ENCODE data around the gene ZCCHC2. TPM values are rescaled to one million over a fixed set of nuclear protein-coding genes. Genes with fewer than 3 reads are reported as not detected.

ZCCHC2 gene
- polyA plus RNA-seq, 2 donors = 3.0 to 3.5 TPM

DNA sequence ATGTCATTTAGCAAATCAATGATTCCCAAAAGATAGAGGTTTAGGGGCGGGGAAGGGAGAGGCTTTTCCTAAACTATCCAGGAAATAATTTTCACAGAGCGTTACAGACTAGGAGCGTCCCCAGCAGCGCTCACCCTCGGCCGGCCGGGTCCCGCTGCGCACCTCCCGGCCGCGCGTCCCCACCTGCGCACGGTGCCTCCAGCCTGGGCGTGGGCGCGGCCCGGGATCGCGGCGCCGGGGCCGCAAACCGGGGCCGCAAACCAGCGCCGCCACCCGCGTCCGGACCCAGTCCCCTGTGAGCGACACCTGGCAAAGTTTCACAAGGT is 684 bp upstream of the ZCCHC2 start:
- Histone ChIP-seq H3K27me3 (ENCODE audit: control insufficient read depth in 1 of 2, insufficient read depth in 2 of 2, low read length in 2 of 2) (no peaks in the 10 kb centered on the region), H3K4me1 (ENCODE audit: control insufficient read depth in 2 of 2, insufficient read depth in 2 of 2, low read length in 1 of 2) (peaks cover 0 to 2% of the 10 kb centered on the region in 2 donors)
- WGBS, 2 donors = 0% methylated on average over 32 of the region's 32 CpGs

DNA sequence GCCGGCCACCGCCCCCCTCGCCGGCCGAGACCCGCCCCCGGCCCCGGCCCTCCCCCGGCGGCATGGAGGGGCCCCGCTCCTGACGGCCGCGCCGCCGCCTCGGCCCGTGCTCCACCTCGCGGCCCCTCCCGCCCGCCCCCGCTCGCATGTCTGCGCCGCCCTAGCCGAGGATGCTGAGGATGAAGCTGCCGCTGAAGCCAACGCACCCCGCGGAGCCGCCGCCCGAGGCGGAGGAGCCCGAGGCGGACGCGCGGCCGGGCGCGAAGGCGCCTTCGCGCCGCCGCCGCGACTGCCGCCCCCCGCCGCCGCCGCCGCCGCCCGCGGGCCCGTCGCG is 397 bp downstream of the ZCCHC2 start:
- Histone ChIP-seq H3K36me3 (ENCODE audit: control insufficient read depth in 2 of 2, insufficient read depth in 2 of 2, low read length in 1 of 2) (no peaks in the 10 kb centered on the region), H3K4me3 (ENCODE audit: low read depth in 1 of 2, low read length in 2 of 2) (peak overlapping the region; percentile 75 to 92), H3K27ac (ENCODE audit: low read depth in 2 of 2, low read length in 1 of 2) (peak overlapping the region; percentile 99 to 100), H3K9me3 (ENCODE audit: control insufficient read depth in 2 of 2, insufficient read depth in 1 of 2, low read depth in 1 of 2, low read length in 1 of 2) (no peaks in the 10 kb centered on the region), H3K27me3 (ENCODE audit: control insufficient read depth in 1 of 2, insufficient read depth in 2 of 2, low read length in 2 of 2) (no peaks in the 10 kb centered on the region), H3K4me1 (ENCODE audit: control insufficient read depth in 2 of 2, insufficient read depth in 2 of 2, low read length in 1 of 2) (peaks cover 0 to 2% of the 10 kb centered on the region in 2 donors)
- 0 to 2% methylated on average over 25 to 62 of the region's 62 CpGs for WGBS, 2 donors

More for the DNA sequence above, 684 bp upstream of the ZCCHC2 start:
- H3K4me3 ChIP-seq (ENCODE audit: low read depth in 1 of 2, low read length in 2 of 2) = peak overlapping the region; percentile 75 to 92
- no peaks in the 10 kb centered on the region for H3K9me3 ChIP-seq (ENCODE audit: control insufficient read depth in 2 of 2, insufficient read depth in 1 of 2, low read depth in 1 of 2, low read length in 1 of 2)
- no peaks in the 10 kb centered on the region for H3K36me3 ChIP-seq (ENCODE audit: control insufficient read depth in 2 of 2, insufficient read depth in 2 of 2, low read length in 1 of 2)
- peak overlapping the region; percentile 99 to 100 for H3K27ac ChIP-seq (ENCODE audit: low read depth in 2 of 2, low read length in 1 of 2)

DNA sequence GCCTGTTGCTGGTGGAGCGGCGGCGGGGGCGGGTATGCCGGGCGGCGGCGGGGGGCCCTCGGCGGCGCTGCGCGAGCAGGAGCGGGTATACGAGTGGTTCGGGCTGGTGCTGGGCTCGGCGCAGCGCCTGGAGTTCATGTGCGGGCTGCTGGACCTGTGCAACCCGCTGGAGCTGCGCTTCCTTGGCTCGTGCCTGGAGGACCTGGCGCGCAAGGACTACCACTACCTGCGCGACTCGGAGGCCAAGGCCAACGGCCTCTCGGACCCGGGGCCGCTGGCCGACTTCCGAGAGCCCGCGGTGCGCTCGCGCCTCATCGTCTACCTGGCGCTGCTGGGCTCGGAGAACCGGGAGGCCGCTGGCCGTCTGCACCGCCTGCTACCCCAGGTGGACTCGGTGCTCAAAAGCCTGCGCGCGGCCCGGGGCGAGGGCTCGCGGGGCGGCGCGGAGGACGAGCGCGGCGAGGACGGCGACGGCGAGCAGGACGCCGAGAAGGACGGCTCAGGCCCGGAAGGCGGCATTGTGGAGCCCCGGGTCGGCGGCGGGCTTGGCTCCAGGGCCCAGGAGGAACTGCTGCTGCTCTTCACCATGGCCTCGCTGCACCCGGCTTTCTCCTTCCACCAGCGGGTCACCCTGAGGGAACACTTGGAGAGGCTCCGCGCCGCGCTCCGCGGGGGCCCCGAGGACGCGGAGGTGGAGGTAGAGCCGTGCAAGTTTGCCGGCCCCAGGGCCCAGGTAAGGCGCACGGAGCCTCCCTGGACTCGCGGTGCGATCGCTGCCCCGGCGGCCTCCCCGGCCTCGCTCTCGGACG is 1.0 kb downstream of the ZCCHC2 start:
- H3K4me1 ChIP-seq (ENCODE audit: control insufficient read depth in 2 of 2, insufficient read depth in 2 of 2, low read length in 1 of 2) = peaks cover 0 to 2% of the 10 kb centered on the region in 2 donors
- H3K27me3 ChIP-seq (ENCODE audit: control insufficient read depth in 1 of 2, insufficient read depth in 2 of 2, low read length in 2 of 2) = no peaks in the 10 kb centered on the region
- peak overlapping the region; percentile 75 to 95 for H3K4me3 ChIP-seq (ENCODE audit: low read depth in 1 of 2, low read length in 2 of 2)
- no peaks in the 10 kb centered on the region for H3K36me3 ChIP-seq (ENCODE audit: control insufficient read depth in 2 of 2, insufficient read depth in 2 of 2, low read length in 1 of 2)
- H3K9me3 ChIP-seq (ENCODE audit: control insufficient read depth in 2 of 2, insufficient read depth in 1 of 2, low read depth in 1 of 2, low read length in 1 of 2) = no peaks in the 10 kb centered on the region
- peak overlapping the region; percentile 99 to 100 for H3K27ac ChIP-seq (ENCODE audit: low read depth in 2 of 2, low read length in 1 of 2)
- WGBS, 2 donors = 0% methylated on average over 77 to 100 of the region's 100 CpGs

DNA sequence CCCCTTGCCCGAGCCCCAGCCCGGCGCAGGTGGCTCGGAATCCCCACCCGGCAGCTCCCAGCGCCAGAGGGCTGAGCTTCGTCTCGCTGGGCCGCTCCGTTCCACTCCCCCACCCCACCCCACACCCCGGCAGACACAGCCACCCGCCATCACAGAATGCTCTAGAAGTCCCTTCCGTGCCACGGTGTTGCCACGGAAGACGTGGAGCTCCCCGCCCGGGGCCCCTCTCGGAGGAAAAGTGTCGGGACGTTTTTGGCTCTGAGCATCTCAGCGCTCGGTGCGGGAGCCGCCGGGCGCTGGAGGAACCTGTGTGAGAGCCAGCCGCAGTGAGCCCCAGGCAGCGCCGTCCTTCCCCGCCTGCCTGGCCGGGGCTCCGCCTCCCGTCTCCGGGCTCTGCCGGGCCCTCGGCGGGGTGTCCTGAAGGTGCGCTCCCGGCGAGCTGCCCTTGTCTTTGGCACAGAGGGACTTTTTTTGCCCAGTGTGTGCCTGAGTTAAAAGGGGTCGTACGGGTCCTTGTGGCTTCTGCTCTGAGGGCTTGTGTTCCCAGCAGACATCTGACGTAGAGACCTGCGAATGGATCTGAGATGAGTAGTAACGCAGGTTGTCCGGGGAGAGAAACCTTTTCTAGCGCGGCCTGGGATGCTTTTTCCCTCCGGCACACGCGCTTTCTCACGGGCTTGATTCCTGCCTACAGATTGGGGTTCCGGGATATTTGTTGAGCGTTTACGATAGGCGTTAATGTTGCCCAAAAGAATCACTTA is 1.8 kb downstream of the ZCCHC2 start:
- H3K4me3 ChIP-seq (ENCODE audit: low read depth in 1 of 2, low read length in 2 of 2) = peak overlapping the region; percentile 75 to 95
- 2 to 4% methylated on average over 57 of the region's 57 CpGs for WGBS, 2 donors
- H3K27me3 ChIP-seq (ENCODE audit: control insufficient read depth in 1 of 2, insufficient read depth in 2 of 2, low read length in 2 of 2) = no peaks in the 10 kb centered on the region
- H3K4me1 ChIP-seq (ENCODE audit: control insufficient read depth in 2 of 2, insufficient read depth in 2 of 2, low read length in 1 of 2) = peaks cover 0 to 2% of the 10 kb centered on the region in 2 donors
- no peaks in the 10 kb centered on the region for H3K36me3 ChIP-seq (ENCODE audit: control insufficient read depth in 2 of 2, insufficient read depth in 2 of 2, low read length in 1 of 2)
- peak overlapping the region; percentile 99 to 100 for H3K27ac ChIP-seq (ENCODE audit: low read depth in 2 of 2, low read length in 1 of 2)
- H3K9me3 ChIP-seq (ENCODE audit: control insufficient read depth in 2 of 2, insufficient read depth in 1 of 2, low read depth in 1 of 2, low read length in 1 of 2) = no peaks in the 10 kb centered on the region

DNA sequence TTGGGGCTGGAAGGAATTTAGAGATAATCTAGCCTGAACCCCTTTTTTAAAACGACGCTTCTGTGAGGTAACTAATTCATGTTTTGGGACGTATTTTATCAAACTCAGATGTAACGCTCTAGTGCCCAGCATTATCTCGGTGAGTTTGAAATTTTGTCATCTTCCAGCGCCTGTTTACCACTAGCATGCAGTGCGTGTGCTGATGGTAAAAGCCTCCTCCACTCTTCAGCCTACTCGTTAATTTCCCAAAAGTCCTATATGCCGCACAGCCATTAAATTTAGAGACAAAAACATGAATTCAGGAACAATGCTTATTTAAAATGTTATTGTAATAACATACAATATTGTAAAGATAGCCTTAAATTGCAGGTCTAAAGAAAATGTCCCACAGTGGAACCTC is 2.8 kb downstream of the ZCCHC2 start:
- Histone ChIP-seq H3K4me3 (ENCODE audit: low read depth in 1 of 2, low read length in 2 of 2) (peak overlapping the region in 1 of 2 donors; percentile 75), H3K9me3 (ENCODE audit: control insufficient read depth in 2 of 2, insufficient read depth in 1 of 2, low read depth in 1 of 2, low read length in 1 of 2) (no peaks in the 10 kb centered on the region), H3K27ac (ENCODE audit: low read depth in 2 of 2, low read length in 1 of 2) (peak overlapping the region in 1 of 2 donors; percentile 4), H3K27me3 (ENCODE audit: control insufficient read depth in 1 of 2, insufficient read depth in 2 of 2, low read length in 2 of 2) (no peaks in the 10 kb centered on the region), H3K36me3 (ENCODE audit: control insufficient read depth in 2 of 2, insufficient read depth in 2 of 2, low read length in 1 of 2) (no peaks in the 10 kb centered on the region), H3K4me1 (ENCODE audit: control insufficient read depth in 2 of 2, insufficient read depth in 2 of 2, low read length in 1 of 2) (peaks cover 0 to 2% of the 10 kb centered on the region in 2 donors)
- WGBS, 2 donors = 33 to 51% methylated on average over 9 of the region's 9 CpGs

DNA sequence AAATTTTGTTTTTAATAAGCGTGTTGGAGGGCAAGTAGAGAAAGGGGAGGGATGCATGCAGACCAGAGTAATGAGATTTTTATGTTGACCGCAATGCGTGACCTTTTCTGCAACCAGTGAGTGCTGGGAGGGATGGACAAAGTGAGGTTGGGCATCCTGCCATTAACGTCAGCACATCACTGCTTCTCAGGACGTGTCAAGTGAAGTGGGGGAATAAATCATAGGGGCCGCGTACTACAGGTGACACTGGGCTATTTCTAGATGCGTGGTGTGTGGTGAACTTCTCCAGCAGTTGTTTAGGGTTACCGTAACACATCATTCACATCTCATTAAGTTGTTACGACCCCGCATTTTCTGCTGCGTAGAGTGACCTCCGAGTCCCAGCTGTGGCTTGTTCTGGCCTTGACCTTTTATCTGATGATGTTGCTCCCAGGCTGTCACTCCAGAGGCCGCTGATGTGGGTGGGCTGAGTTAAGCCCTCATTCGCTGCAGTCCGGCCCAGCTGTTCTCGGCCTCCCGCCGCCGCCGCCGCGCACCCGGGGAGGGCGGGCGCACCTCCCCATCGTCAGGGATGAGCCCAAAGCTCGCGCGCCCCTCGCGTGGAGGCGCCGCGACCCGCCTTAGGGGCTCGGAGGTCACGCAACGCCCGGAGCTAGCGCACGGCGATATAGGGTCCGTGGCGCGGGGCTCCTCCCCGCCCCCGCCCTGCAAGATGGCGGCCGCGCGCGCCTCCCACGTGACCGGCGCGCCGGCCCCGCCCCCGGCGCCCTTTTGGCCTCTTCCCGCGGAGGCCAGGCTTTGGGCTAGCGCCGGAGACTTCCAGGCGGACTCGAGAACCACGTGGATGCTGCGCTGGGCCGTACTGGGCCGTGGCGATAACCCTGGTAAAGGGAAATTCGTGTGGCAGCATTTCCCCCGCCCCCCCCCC is 3.5 kb downstream of the ZCCHC2 start:
- Histone ChIP-seq H3K27me3 (ENCODE audit: control insufficient read depth in 1 of 2, insufficient read depth in 2 of 2, low read length in 2 of 2) (no peaks in the 10 kb centered on the region), H3K4me1 (ENCODE audit: control insufficient read depth in 2 of 2, insufficient read depth in 2 of 2, low read length in 1 of 2) (peaks cover 0 to 2% of the 10 kb centered on the region in 2 donors), H3K36me3 (ENCODE audit: control insufficient read depth in 2 of 2, insufficient read depth in 2 of 2, low read length in 1 of 2) (no peaks in the 10 kb centered on the region), H3K9me3 (ENCODE audit: control insufficient read depth in 2 of 2, insufficient read depth in 1 of 2, low read depth in 1 of 2, low read length in 1 of 2) (no peaks in the 10 kb centered on the region), H3K27ac (ENCODE audit: low read depth in 2 of 2, low read length in 1 of 2) (peak overlapping the region; percentile 96 to 97), H3K4me3 (ENCODE audit: low read depth in 1 of 2, low read length in 2 of 2) (peak overlapping the region; percentile 75 to 100)
- 1% methylated on average over 72 to 74 of the region's 74 CpGs for WGBS, 2 donors

DNA sequence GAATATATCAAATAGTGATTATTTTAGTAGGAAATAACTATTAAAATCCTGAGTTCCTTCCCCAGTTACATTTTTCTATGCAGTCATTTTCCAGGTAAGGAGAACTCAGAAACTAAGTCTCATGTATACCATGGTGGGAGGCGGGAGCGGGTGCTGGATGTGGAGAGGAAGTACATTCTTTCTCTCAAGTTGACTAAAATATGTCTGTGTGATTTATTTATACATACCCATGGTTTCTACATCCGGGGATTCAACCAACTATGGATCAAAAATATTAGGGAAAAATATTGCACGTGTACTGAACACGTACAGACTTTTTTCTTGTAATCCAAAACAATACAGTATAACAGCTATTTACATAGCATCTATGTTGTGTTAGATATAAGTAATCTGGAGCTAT is 6.8 kb downstream of the ZCCHC2 start:
- Histone ChIP-seq H3K4me1 (ENCODE audit: control insufficient read depth in 2 of 2, insufficient read depth in 2 of 2, low read length in 1 of 2) (peaks cover 0 to 2% of the 10 kb centered on the region in 2 donors), H3K27ac (ENCODE audit: low read depth in 2 of 2, low read length in 1 of 2) (no peak overlapping the region), H3K4me3 (ENCODE audit: low read depth in 1 of 2, low read length in 2 of 2) (no peak overlapping the region), H3K36me3 (ENCODE audit: control insufficient read depth in 2 of 2, insufficient read depth in 2 of 2, low read length in 1 of 2) (no peaks in the 10 kb centered on the region), H3K9me3 (ENCODE audit: control insufficient read depth in 2 of 2, insufficient read depth in 1 of 2, low read depth in 1 of 2, low read length in 1 of 2) (no peaks in the 10 kb centered on the region), H3K27me3 (ENCODE audit: control insufficient read depth in 1 of 2, insufficient read depth in 2 of 2, low read length in 2 of 2) (no peaks in the 10 kb centered on the region)
- WGBS, 2 donors = 79 to 89% methylated on average over 5 of the region's 5 CpGs

DNA sequence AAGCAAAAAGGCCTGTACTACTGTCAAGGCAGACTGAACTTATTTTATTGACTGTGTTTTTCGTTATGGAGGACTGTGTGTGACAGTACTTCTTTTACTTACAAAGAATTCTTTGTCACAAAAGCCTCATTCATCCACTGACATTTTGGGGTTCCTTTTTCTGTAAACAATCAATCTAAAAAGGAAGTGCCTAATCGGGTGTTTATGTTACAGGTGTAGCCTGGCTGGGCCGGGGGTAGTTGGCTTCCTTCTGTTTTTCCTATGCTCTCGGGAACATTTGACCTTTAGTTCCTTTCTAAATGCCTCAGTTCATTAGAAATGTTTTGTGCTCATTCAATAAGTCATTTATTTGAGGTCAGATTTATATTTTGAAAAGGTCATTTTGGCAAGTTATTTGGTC is 8.3 kb downstream of the ZCCHC2 start:
- WGBS, 2 donors = 55 to 57% methylated on average over 4 of the region's 4 CpGs

DNA sequence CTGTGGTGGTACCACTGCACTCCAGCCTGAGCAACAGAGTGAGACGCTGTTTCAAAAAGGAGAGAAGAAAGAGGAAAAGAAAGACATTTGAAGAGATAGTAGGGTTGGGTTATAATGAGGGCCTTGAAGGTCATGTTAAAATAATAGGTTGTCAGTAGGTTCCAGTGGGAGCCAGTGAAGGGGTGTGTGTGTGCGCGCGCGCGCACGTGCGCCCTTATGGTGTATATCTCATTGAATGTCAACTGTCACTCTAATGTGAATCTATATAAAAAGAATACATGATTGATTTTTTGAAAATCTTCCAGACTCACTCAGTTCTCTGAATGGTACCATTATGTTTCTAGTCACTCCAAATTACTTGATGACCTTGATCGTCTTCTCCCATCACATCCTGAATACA is 9.1 kb downstream of the ZCCHC2 start:
- WGBS, 2 donors = 96 to 98% methylated on average over 9 of the region's 9 CpGs
- H3K27ac ChIP-seq (ENCODE audit: low read depth in 2 of 2, low read length in 1 of 2) = no peak overlapping the region
- H3K9me3 ChIP-seq (ENCODE audit: control insufficient read depth in 2 of 2, insufficient read depth in 1 of 2, low read depth in 1 of 2, low read length in 1 of 2) = no peaks in the 10 kb centered on the region
- no peaks in the 10 kb centered on the region for H3K27me3 ChIP-seq (ENCODE audit: control insufficient read depth in 1 of 2, insufficient read depth in 2 of 2, low read length in 2 of 2)
- no peak overlapping the region for H3K4me3 ChIP-seq (ENCODE audit: low read depth in 1 of 2, low read length in 2 of 2)
- peaks cover 2% of the 10 kb centered on the region in 2 donors for H3K4me1 ChIP-seq (ENCODE audit: control insufficient read depth in 2 of 2, insufficient read depth in 2 of 2, low read length in 1 of 2)
- H3K36me3 ChIP-seq (ENCODE audit: control insufficient read depth in 2 of 2, insufficient read depth in 2 of 2, low read length in 1 of 2) = no peaks in the 10 kb centered on the region

More for the DNA sequence above, 8.3 kb downstream of the ZCCHC2 start:
- Histone ChIP-seq H3K27me3 (ENCODE audit: control insufficient read depth in 1 of 2, insufficient read depth in 2 of 2, low read length in 2 of 2) (no peaks in the 10 kb centered on the region), H3K27ac (ENCODE audit: low read depth in 2 of 2, low read length in 1 of 2) (no peak overlapping the region), H3K9me3 (ENCODE audit: control insufficient read depth in 2 of 2, insufficient read depth in 1 of 2, low read depth in 1 of 2, low read length in 1 of 2) (no peaks in the 10 kb centered on the region), H3K4me3 (ENCODE audit: low read depth in 1 of 2, low read length in 2 of 2) (no peak overlapping the region), H3K36me3 (ENCODE audit: control insufficient read depth in 2 of 2, insufficient read depth in 2 of 2, low read length in 1 of 2) (no peaks in the 10 kb centered on the region), H3K4me1 (ENCODE audit: control insufficient read depth in 2 of 2, insufficient read depth in 2 of 2, low read length in 1 of 2) (peaks cover 2% of the 10 kb centered on the region in 2 donors)

All from esophagus (tissue), 2 donors.